Loucy (cell line): ENCODE measurements around the gene SLC34A3.

Experiments used
- H2AFZ ChIP-seq: fragments of 200-600 bp; sonication (generic); 2 replicates; pipeline ENCODE4 v1.6.0; 2016; ENCODE audit warnings: antibody characterized with exemption, mild to moderate bottlenecking, low read length, moderate library complexity
- H3F3A ChIP-seq: fragments of 200-600 bp; 2 replicates; pipeline ENCODE4 v1.6.0; 2016; ENCODE audit warnings: antibody characterized with exemption, low read depth, mild to moderate bottlenecking
- H3K27me3 ChIP-seq: fragments of 200-600 bp; sonication (generic); 2 replicates; pipeline ENCODE4 v1.6.1; 2014; ENCODE audit warnings: low read length, mild to moderate bottlenecking; ENCODE audit not compliant: insufficient read depth, poor library complexity, severe bottlenecking
- H3K36me3 ChIP-seq: fragments of 200-600 bp; sonication (generic); 2 replicates; pipeline ENCODE4 v1.6.1; 2016; ENCODE audit warnings: low read length; ENCODE audit not compliant: insufficient read depth
- H3K4me1 ChIP-seq: fragments of 200-600 bp; sonication (generic); 2 replicates; pipeline ENCODE4 v1.5.1; 2014; ENCODE audit warnings: low read length, mild to moderate bottlenecking; ENCODE audit not compliant: insufficient read depth, poor library complexity, severe bottlenecking
- H3K4me2 ChIP-seq: fragments of 200-600 bp; sonication (generic); 2 replicates; pipeline ENCODE4 v1.6.0; 2014; ENCODE audit warnings: antibody characterized with exemption, low read length, low read depth, mild to moderate bottlenecking; ENCODE audit not compliant: poor library complexity, severe bottlenecking
- H3K4me3 ChIP-seq: fragments of 200-600 bp; sonication (generic); 2 replicates; pipeline ENCODE4 v1.5.1; 2014; ENCODE audit warnings: low read length, mild to moderate bottlenecking, mixed read lengths; ENCODE audit not compliant: poor library complexity, severe bottlenecking
- H3K79me2 ChIP-seq: fragments of 200-600 bp; sonication (generic); 2 replicates; pipeline ENCODE4 v1.6.1; 2014; ENCODE audit warnings: low read length; ENCODE audit not compliant: insufficient read depth
- H3K9ac ChIP-seq: fragments of 200-600 bp; sonication (generic); 2 replicates; pipeline ENCODE4 v1.6.0; 2014; ENCODE audit warnings: mild to moderate bottlenecking, low read depth, low read length, moderate library complexity; ENCODE audit not compliant: poor library complexity, severe bottlenecking
- H3K9me2 ChIP-seq: fragments of 200-600 bp; sonication (generic); replicated peaks from 2 replicates; pipeline ENCODE4 v1.6.1; 2016; ENCODE audit warnings: low read depth, low read length, mixed read lengths
- H3K9me3 ChIP-seq: fragments of 200-600 bp; sonication (generic); 2 replicates; pipeline ENCODE4 v1.6.1; 2014; ENCODE audit warnings: mild to moderate bottlenecking, antibody characterized with exemption, low read length, low read depth; ENCODE audit not compliant: insufficient read depth
- H4K20me1 ChIP-seq: fragments of 200-600 bp; sonication (generic); 2 replicates; pipeline ENCODE4 v1.6.0; 2014; ENCODE audit warnings: antibody characterized with exemption, low read length, mild to moderate bottlenecking; ENCODE audit not compliant: insufficient read depth, poor library complexity, severe bottlenecking
- CTCF ChIP-seq: fragments of 200-600 bp; sonication (generic); conservative IDR thresholded peaks from 2 replicates; pipeline ENCODE4 v1.5.1; 2014; ENCODE audit warnings: mild to moderate bottlenecking, antibody characterized with exemption, low read length
- EZH2phosphoT487 ChIP-seq: fragments of 200-600 bp; IDR thresholded peaks from 2 replicates; pipeline ENCODE4 v1.6.1; 2018; ENCODE audit warnings: antibody characterized with exemption, mild to moderate bottlenecking, moderate library complexity, borderline replicate concordance

The SLC34A3 gene

GRCh38 chr9:137199411-137200121 is 31.1 kb upstream of the SLC34A3 start:
- Histone ChIP-seq H3K9me2 (no peaks in the 10 kb centered on the region), H3K4me1 (peaks cover 32% of the 10 kb centered on the region), H3K79me2 (peaks cover 54% of the 10 kb centered on the region), H3K9me3 (no peaks in the 10 kb centered on the region), H3K36me3 (no peaks in the 10 kb centered on the region), H3K4me3 (peak overlapping the region; percentile 67), H3K9ac (peak overlapping the region; percentile 10), H2AFZ (no peak overlapping the region), H3K27me3 (no peaks in the 10 kb centered on the region), H3F3A (no peaks in the 10 kb centered on the region), H4K20me1 (peaks cover 20% of the 10 kb centered on the region), H3K4me2 (peak overlapping the region; percentile 65)
- TF ChIP-seq EZH2phosphoT487 (no peak), CTCF (no peak)

GRCh38 chr9:137200311-137201204 is 30.1 kb upstream of the SLC34A3 start, which contains the start of gene TPRN:
Gene TPRN, minus strand, starts transcription at chr9:137200741. Its CDS starts 30 bp downstream, at chr9:137200711.
- Histone ChIP-seq H3K36me3 (no peaks in the 10 kb centered on the region), H2AFZ (no peak within 1 kb of the TSS), H3K4me3 (peak within 1 kb of the TSS; percentile 85), H3K9ac (peak within 1 kb of the TSS; percentile 89), H3K9me2 (no peaks in the 10 kb centered on the region), H3F3A (no peaks in the 10 kb centered on the region), H3K27me3 (no peaks in the 10 kb centered on the region), H3K4me1 (peaks cover 37% of the 10 kb centered on the region), H4K20me1 (peaks cover 25% of the 10 kb centered on the region), H3K9me3 (no peaks in the 10 kb centered on the region), H3K4me2 (peak within 1 kb of the TSS; percentile 83), H3K79me2 (peaks cover 62% of the 10 kb centered on the region)
- TF ChIP-seq CTCF (no peak), EZH2phosphoT487 (no peak)

- Histone ChIP-seq H3K79me2 (peaks cover 70% of the 10 kb centered on the region), H3K4me1 (peaks cover 37% of the 10 kb centered on the region)
Measured at GRCh38 chr9:137201205-137201868, 29.4 kb upstream of the SLC34A3 start.

More at GRCh38 chr9:137201205-137201868, 29.4 kb upstream of the SLC34A3 start:
- no peaks in the 10 kb centered on the region for H3K9me2 ChIP-seq
- no peaks in the 10 kb centered on the region for H3K9me3 ChIP-seq
- peaks cover 29% of the 10 kb centered on the region for H4K20me1 ChIP-seq
- H3K27me3 ChIP-seq = no peaks in the 10 kb centered on the region
- H3K4me3 ChIP-seq = peak overlapping the region; percentile 85
- no peaks in the 10 kb centered on the region for H3K36me3 ChIP-seq
- no peaks in the 10 kb centered on the region for H3F3A ChIP-seq
- no peak overlapping the region for H2AFZ ChIP-seq
- TF ChIP-seq EZH2phosphoT487 (no peak), CTCF (no peak)
- peak overlapping the region; percentile 89 for H3K9ac ChIP-seq
- peak overlapping the region; percentile 83 for H3K4me2 ChIP-seq
